Measurements from ENCODE around the gene MYRF. TPM values are rescaled to one million over a fixed set of nuclear protein-coding genes. Genes with fewer than 3 reads are reported as not detected.

The MYRF gene
- total and polyA plus RNA-seq, 4 experiments from 2014 or later, result 0.44 to 1.6 (median 0.89) TPM

DNA sequence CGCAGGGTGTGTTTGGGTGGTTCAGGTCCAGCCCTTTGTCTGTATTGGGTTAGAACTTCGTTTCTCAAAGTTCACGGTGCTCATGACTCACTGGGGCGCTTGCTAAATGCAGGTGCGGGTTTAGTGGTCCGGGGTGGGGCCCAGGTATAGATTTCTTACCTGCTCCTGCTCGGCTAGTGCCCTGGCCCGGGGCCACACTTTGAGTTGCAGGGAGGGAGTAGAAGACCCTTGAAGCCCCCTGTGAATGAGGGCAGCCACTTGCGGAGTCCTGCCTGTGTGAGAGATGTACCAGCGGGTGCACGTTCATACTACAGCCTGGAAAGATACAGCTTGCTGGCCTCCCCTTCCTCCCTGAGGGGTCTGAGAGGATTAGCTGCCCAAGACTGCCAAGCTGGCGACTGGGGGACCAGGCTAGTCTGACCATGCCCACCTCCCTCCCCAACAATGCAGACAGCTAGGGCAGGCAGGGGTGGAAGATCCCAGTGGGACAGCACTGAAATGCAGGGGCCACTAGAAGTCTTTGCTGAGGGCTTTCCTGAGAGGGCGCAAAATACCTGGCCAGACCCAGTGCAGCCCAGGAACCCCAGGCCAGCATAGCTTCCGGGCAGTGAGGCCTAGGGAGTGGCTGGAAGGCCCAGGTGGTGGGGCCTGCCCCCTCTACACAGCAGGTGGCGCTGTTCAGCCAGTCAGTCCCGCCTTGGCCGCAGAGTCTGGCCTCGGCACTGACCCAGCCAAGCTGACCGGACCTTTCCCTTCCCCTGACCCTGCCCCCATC is 5.1 kb upstream of the MYRF start:
- Mint-ChIP-seq H3K4me1 (peaks cover 2 to 11% (median 5%) of the 10 kb centered on the region in 4 donors), H3K27me3 (peaks cover 11 to 12% of the 10 kb centered on the region in 2 donors), H3K4me3 (no peak overlapping the region), H3K36me3 (no peaks in the 10 kb centered on the region), H3K27ac (peak overlapping the region in 1 of 7 donors; percentile 12), H3K9me3 (no peaks in the 10 kb centered on the region)
- DNase-seq, result peak in 2 of 5 donors; percentile 18 to 26
- H3K9me3 ChIP-seq (ENCODE audit: control insufficient read depth in 1 of 2, low read length in 2 of 2), result no peaks in the 10 kb centered on the region
- H3K4me1 ChIP-seq (ENCODE audit: insufficient read depth, low read length), result peaks cover 7% of the 10 kb centered on the region
- no peak overlapping the region for H3K4me3 ChIP-seq (ENCODE audit: low read length in 2 of 2)
- POLR2A ChIA-PET (ENCODE audit: partially characterized antibody), result interaction anchor here (0.8 kb wide), 1 partner anchor 43 kb away, joined by 4 read pairs; no protein-coding TSS in a partner anchor
- H3K27ac ChIP-seq (ENCODE audit: low read depth, low read length), result no peak overlapping the region
- no peaks in the 10 kb centered on the region for H3K36me3 ChIP-seq (ENCODE audit: insufficient read depth, low read length)
- CTCF ChIA-PET (ENCODE audit: partially characterized antibody), result interaction anchor here (0.9 to 2.2 kb wide), 8 partner anchors 14 to 361 kb away, joined by 3 to 14 read pairs (median 4); no protein-coding TSS in a partner anchor
- intact Hi-C loops (cut with micrococcal nuclease), result no loop called here
- no peaks in the 10 kb centered on the region for H3K27me3 ChIP-seq (ENCODE audit: insufficient read depth, low read length)

DNA sequence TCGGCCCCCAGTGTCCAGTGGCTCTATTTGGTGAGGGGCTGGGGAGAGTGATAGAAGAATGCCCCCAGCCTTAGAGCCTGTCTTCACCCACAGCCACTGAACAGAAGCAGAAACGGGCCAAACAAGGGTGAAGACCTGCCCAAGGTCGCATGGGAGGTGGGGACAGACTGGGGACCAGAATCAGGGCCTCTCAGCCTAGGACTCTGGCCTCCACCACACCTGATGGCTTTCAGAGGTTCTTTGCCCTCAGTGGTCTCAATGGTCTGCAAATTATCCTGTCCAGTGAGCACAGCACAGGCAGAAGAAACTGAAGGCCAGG is 4.5 kb upstream of the MYRF start:
- no peak overlapping the region for H3K4me3 ChIP-seq (ENCODE audit: low read length in 2 of 2)
- peaks cover 2 to 11% (median 6%) of the 10 kb centered on the region in 4 donors for H3K4me1 Mint-ChIP-seq
- no peaks in the 10 kb centered on the region for H3K9me3 ChIP-seq (ENCODE audit: control insufficient read depth in 1 of 2, low read length in 2 of 2)
- ChIA-PET CTCF (ENCODE audit: partially characterized antibody) (interaction anchor here (0.9 to 2.2 kb wide), 6 partner anchors 15 to 361 kb away, joined by 4 to 14 read pairs (median 4); no protein-coding TSS in a partner anchor), POLR2A (ENCODE audit: partially characterized antibody) (no interaction called here)
- no peak for DNase-seq
- peaks cover 11 to 12% of the 10 kb centered on the region in 2 donors for H3K27me3 Mint-ChIP-seq
- H3K4me1 ChIP-seq (ENCODE audit: insufficient read depth, low read length), result peaks cover 10% of the 10 kb centered on the region
- no peaks in the 10 kb centered on the region for H3K36me3 Mint-ChIP-seq
- H3K36me3 ChIP-seq (ENCODE audit: insufficient read depth, low read length), result no peaks in the 10 kb centered on the region
- H3K4me3 Mint-ChIP-seq, result no peak overlapping the region
- intact Hi-C loops (cut with micrococcal nuclease), result no loop called here
- no peaks in the 10 kb centered on the region for H3K9me3 Mint-ChIP-seq
- H3K27ac Mint-ChIP-seq, result no peak overlapping the region
- H3K27me3 ChIP-seq (ENCODE audit: insufficient read depth, low read length), result no peaks in the 10 kb centered on the region
- H3K27ac ChIP-seq (ENCODE audit: low read depth, low read length), result no peak overlapping the region

DNA sequence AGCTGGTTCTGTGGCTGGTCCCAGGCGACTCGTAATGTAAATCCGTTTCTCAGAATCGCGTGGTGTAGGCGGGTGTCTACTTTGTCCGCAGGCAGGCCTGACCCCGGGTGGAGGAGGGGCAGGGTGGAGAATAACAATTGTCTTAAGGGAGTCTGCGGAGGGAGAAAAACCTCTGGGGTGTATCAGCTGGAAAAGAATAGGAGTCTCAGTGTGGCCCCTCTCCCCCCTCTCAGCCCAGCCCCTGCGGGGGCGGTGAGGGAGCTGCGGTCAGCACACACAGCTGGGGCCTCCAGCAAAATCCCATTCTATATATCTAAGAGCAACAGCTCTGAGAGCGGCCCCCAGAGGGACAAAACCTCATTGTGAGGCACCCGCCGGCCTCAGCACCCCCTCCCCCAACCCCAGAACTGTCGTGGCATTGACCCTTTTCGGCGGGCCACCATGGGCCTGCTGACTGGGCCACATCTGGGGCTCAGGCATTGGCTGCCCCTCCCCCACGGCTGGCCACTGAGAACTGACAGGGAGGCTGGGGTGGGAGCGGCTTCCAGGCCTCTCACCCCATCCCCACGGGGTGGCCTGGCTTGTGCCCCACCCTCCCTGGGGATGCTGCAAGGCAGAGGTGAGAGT is 2.7 kb upstream of the MYRF start:
- POLR2A ChIA-PET (ENCODE audit: partially characterized antibody), result no interaction called here
- no peaks in the 10 kb centered on the region for H3K9me3 Mint-ChIP-seq
- H3K4me3 Mint-ChIP-seq, result peak overlapping the region in 1 of 8 donors; percentile 18
- intact Hi-C loops (cut with micrococcal nuclease), result no loop called here
- H3K36me3 Mint-ChIP-seq, result no peaks in the 10 kb centered on the region
- peak overlapping the region in 1 of 7 donors; percentile 66 for H3K27ac Mint-ChIP-seq
- no peaks in the 10 kb centered on the region for H3K36me3 ChIP-seq (ENCODE audit: insufficient read depth, low read length)
- H3K27me3 Mint-ChIP-seq, result peaks cover 11 to 14% of the 10 kb centered on the region in 2 donors
- peaks cover 2 to 22% (median 11%) of the 10 kb centered on the region in 4 donors for H3K4me1 Mint-ChIP-seq
- H3K27ac ChIP-seq (ENCODE audit: low read depth, low read length), result no peak overlapping the region
- no peaks in the 10 kb centered on the region for H3K9me3 ChIP-seq (ENCODE audit: control insufficient read depth in 1 of 2, low read length in 2 of 2)
- no peak overlapping the region for H3K4me3 ChIP-seq (ENCODE audit: low read length in 2 of 2)
- peaks cover 10% of the 10 kb centered on the region for H3K4me1 ChIP-seq (ENCODE audit: insufficient read depth, low read length)
- CTCF ChIA-PET (ENCODE audit: partially characterized antibody), result interaction anchor here (0.9 to 3.4 kb wide), 11 partner anchors 9 to 358 kb away, joined by 3 to 10 read pairs (median 3); no protein-coding TSS in a partner anchor
- no peaks in the 10 kb centered on the region for H3K27me3 ChIP-seq (ENCODE audit: insufficient read depth, low read length)
- no peak for DNase-seq

DNA sequence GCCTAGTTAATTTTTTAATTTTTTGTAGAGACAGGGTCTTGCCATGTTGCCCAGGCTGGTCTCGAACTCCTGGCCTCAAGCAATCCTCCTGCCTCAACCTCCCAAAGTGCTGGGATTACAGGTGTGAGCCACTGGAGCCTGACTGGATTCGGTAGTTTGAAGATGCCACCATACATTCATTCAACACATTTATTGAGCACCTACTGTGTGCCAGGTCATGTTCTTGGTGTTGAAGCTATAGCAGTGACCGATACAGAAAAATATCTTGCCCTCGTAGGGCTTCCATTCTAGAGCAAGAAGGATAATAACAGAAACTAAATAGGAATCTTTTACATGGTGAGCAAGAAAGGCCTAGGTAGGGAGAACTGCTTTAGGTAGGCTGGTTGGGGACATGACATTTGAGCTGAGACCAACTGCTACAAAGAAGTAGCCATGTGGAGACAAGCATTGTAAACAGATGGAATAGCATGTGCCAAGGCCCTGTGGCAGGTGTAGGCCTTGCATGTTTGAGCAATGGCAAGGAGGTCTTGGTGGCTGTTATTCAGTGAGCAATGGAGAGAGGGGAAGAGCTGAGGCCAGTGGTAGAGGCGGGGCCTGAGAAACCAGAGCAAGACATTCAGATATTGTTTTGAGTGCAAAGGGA is 1.7 kb upstream of the MYRF start:
- peaks cover 11 to 14% of the 10 kb centered on the region in 2 donors for H3K27me3 Mint-ChIP-seq
- Histone ChIP-seq H3K4me3 (ENCODE audit: low read length in 2 of 2) (no peak overlapping the region), H3K4me1 (ENCODE audit: insufficient read depth, low read length) (peaks cover 10% of the 10 kb centered on the region), H3K27me3 (ENCODE audit: insufficient read depth, low read length) (no peaks in the 10 kb centered on the region), H3K27ac (ENCODE audit: low read depth, low read length) (no peak overlapping the region), H3K9me3 (ENCODE audit: control insufficient read depth in 1 of 2, low read length in 2 of 2) (no peaks in the 10 kb centered on the region), H3K36me3 (ENCODE audit: insufficient read depth, low read length) (no peaks in the 10 kb centered on the region)
- no peaks in the 10 kb centered on the region for H3K36me3 Mint-ChIP-seq
- no peaks in the 10 kb centered on the region for H3K9me3 Mint-ChIP-seq
- intact Hi-C loops (cut with micrococcal nuclease), result no loop called here
- H3K27ac Mint-ChIP-seq, result peak overlapping the region in 2 of 7 donors; percentile 6 to 42
- POLR2A ChIA-PET (ENCODE audit: partially characterized antibody), result no interaction called here
- DNase-seq, result no peak
- CTCF ChIA-PET (ENCODE audit: partially characterized antibody), result interaction anchor here (1.5 to 3.4 kb wide), 4 partner anchors 17 to 67 kb away, joined by 3 to 10 read pairs (median 4); no protein-coding TSS in a partner anchor
- H3K4me1 Mint-ChIP-seq, result peaks cover 2 to 25% (median 14%) of the 10 kb centered on the region in 4 donors
- peak overlapping the region in 7 of 8 donors; percentile 22 to 71 (median 49) for H3K4me3 Mint-ChIP-seq

DNA sequence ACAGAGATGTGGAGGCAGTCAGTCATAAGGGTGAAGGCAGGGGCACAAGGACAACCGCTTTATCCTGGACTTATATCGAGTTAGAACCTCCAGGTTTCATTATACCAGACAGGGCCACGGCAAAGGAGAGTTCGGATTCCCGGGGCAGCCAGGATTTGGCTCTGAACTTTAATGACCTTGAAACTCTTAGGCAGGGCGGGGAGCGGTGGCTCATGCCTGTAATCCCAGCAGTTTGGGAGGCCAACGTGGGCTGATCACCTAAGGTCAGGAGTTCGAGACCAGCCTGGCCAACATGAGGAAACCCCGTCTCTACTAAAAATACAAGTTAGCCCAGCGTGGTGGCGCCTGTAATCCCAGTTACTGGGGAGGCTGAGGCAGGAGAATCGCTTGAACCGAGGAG is 1.1 kb upstream of the MYRF start:
- ChIA-PET CTCF (ENCODE audit: partially characterized antibody) (interaction anchor here (0.9 to 3.4 kb wide), 5 partner anchors 14 to 68 kb away, joined by 3 to 10 read pairs (median 4); no protein-coding TSS in a partner anchor), POLR2A (ENCODE audit: partially characterized antibody) (no interaction called here)
- H3K36me3 Mint-ChIP-seq, result no peaks in the 10 kb centered on the region
- Histone ChIP-seq H3K4me3 (ENCODE audit: low read length in 2 of 2) (no peak overlapping the region), H3K9me3 (ENCODE audit: control insufficient read depth in 1 of 2, low read length in 2 of 2) (no peaks in the 10 kb centered on the region), H3K4me1 (ENCODE audit: insufficient read depth, low read length) (peaks cover 16% of the 10 kb centered on the region), H3K27ac (ENCODE audit: low read depth, low read length) (no peak overlapping the region), H3K27me3 (ENCODE audit: insufficient read depth, low read length) (no peaks in the 10 kb centered on the region), H3K36me3 (ENCODE audit: insufficient read depth, low read length) (no peaks in the 10 kb centered on the region)
- peaks cover 2 to 31% (median 18%) of the 10 kb centered on the region in 4 donors for H3K4me1 Mint-ChIP-seq
- peak overlapping the region in 7 of 8 donors; percentile 22 to 85 (median 49) for H3K4me3 Mint-ChIP-seq
- H3K27me3 Mint-ChIP-seq, result peaks cover 11 to 14% of the 10 kb centered on the region in 2 donors
- H3K9me3 Mint-ChIP-seq, result no peaks in the 10 kb centered on the region
- intact Hi-C loops (cut with micrococcal nuclease), result no loop called here
- DNase-seq, result no peak
- H3K27ac Mint-ChIP-seq, result peak overlapping the region in 2 of 7 donors; percentile 6 to 42

DNA sequence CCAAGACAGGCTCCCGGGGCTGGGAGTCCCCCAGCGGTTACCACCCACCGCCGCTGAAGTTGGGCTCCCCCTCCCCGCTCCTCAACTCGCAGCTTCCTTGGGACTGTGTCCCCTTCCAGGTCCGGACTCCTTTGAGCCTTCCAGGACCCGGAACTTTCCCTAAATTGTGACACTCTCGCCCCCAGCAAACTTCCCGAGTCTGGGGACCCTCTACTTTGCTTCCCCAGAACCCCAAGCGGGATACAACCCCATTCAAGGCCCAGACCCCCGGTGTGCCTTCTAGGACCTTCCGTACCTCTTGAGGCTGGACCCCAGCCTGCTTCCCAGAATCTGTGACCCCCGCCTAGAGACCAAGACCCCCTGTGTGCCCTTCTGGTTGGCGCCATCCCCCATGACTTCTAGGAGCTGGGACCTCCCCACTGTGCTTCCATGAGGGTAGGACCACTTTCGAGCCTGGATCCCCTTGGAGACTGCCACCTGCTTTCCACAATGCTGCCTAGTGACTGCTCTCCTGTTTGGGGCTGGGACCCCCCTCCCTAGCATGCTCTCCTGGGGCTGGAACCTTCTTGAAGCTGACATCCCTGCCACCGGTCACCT is 587 bp downstream of the MYRF start:
- Histone ChIP-seq H3K4me3 (ENCODE audit: low read length in 2 of 2) (no peak overlapping the region), H3K9me3 (ENCODE audit: control insufficient read depth in 1 of 2, low read length in 2 of 2) (no peaks in the 10 kb centered on the region), H3K27me3 (ENCODE audit: insufficient read depth, low read length) (no peaks in the 10 kb centered on the region), H3K27ac (ENCODE audit: low read depth, low read length) (no peak overlapping the region), H3K36me3 (ENCODE audit: insufficient read depth, low read length) (no peaks in the 10 kb centered on the region), H3K4me1 (ENCODE audit: insufficient read depth, low read length) (peaks cover 17% of the 10 kb centered on the region)
- Mint-ChIP-seq H3K4me1 (peaks cover 2 to 42% (median 21%) of the 10 kb centered on the region in 4 donors), H3K27ac (peak overlapping the region; percentile 30 to 78 (median 57)), H3K36me3 (no peaks in the 10 kb centered on the region), H3K27me3 (peaks cover 11 to 13% of the 10 kb centered on the region in 2 donors), H3K9me3 (no peaks in the 10 kb centered on the region), H3K4me3 (peak overlapping the region; percentile 65 to 77 (median 74))
- ChIA-PET POLR2A (ENCODE audit: partially characterized antibody) (interaction anchor here (0.8 kb wide), 1 partner anchor 352 kb away, joined by 3 read pairs; no protein-coding TSS in a partner anchor), CTCF (ENCODE audit: partially characterized antibody) (interaction anchor here (1.6 kb wide), 1 partner anchor 40 kb away, joined by 5 read pairs; no protein-coding TSS in a partner anchor)
- DNase-seq, result no peak
- intact Hi-C loops (cut with micrococcal nuclease), result no loop called here
